ENCODE measurements around the gene SLC49A3.

GRCh38 chr4:663438-664428 lies 25.2 kb downstream of the SLC49A3 start:
- peak; percentile 33 for TF ChIP-seq CTCF (conservative IDR thresholded peaks at IDR 0.05; ENCODE audit: low read length)
- TF ChIP-seq EZH2phosphoT487 (IDR thresholded peaks at IDR 0.05; ENCODE audit: borderline replicate concordance): no peak
